DMS53 treated with DMSO at 0.1 percent for 48 hours (cell line): ENCODE measurements around the gene MYBPH.

Experiments used
- DNase-seq: peaks from one replicate; lab custom pipeline; 2025; ENCODE audit not compliant: unreplicated experiment; lab: John Stamatoyannopoulos, UW

Gene MYBPH

GRCh38 chr1:203131548-203132200 lies 44.0 kb downstream of the MYBPH start:
- DNase-seq, result no peak

GRCh38 chr1:203130358-203130985 lies 45.2 kb downstream of the MYBPH start:
- DNase-seq, result no peak

GRCh38 chr1:203129501-203130231 lies 46.0 kb downstream of the MYBPH start:
- DNase-seq, result no peak

- DNase-seq, result no peak
Measured at GRCh38 chr1:203128716-203129500, 46.7 kb downstream of the MYBPH start.

GRCh38 chr1:203128431-203128715 lies 47.3 kb downstream of the MYBPH start:
- DNase-seq, result no peak

GRCh38 chr1:203127666-203128430 lies 47.8 kb downstream of the MYBPH start, which contains the start of gene ADORA1:
Gene ADORA1, plus strand, starts transcription at chr1:203127726. Its CDS starts 1,116 bp downstream, at chr1:203128842.
- DNase-seq, result peak; percentile 14

GRCh38 chr1:203126866-203127665 lies 48.6 kb downstream of the MYBPH start:
- DNase-seq, result no peak

GRCh38 chr1:203126151-203126865 lies 49.3 kb downstream of the MYBPH start:
- no peak for DNase-seq

GRCh38 chr1:203124546-203125317 lies 50.9 kb downstream of the MYBPH start:
- no peak for DNase-seq

GRCh38 chr1:203124011-203124410 lies 51.6 kb downstream of the MYBPH start:
- DNase-seq, result no peak

GRCh38 chr1:203122159-203122558 lies 53.5 kb downstream of the MYBPH start:
- DNase-seq, result no peak

- DNase-seq, result no peak
Measured at GRCh38 chr1:203121186-203122015, 54.2 kb downstream of the MYBPH start.

GRCh38 chr1:203120325-203121153 lies 55.1 kb downstream of the MYBPH start:
- no peak for DNase-seq
